LNCAP (cell line): Measurements from ENCODE around the gene TRIO.

Experiments
- CTCF ChIP-seq: fragments of 450-650 bp; IDR thresholded peaks from 2 replicates; pipeline ENCODE4 v1.5.1; 2017; ENCODE audit warnings: mild to moderate bottlenecking

Gene TRIO

GRCh38 chr5:14181299-14181968, 38.3 kb downstream of the TRIO start:
- TF ChIP-seq CTCF, result no peak

- TF ChIP-seq CTCF, result no peak
These were observed 39.6 kb downstream of the TRIO start for GRCh38 chr5:14182761-14183160.

DNA sequence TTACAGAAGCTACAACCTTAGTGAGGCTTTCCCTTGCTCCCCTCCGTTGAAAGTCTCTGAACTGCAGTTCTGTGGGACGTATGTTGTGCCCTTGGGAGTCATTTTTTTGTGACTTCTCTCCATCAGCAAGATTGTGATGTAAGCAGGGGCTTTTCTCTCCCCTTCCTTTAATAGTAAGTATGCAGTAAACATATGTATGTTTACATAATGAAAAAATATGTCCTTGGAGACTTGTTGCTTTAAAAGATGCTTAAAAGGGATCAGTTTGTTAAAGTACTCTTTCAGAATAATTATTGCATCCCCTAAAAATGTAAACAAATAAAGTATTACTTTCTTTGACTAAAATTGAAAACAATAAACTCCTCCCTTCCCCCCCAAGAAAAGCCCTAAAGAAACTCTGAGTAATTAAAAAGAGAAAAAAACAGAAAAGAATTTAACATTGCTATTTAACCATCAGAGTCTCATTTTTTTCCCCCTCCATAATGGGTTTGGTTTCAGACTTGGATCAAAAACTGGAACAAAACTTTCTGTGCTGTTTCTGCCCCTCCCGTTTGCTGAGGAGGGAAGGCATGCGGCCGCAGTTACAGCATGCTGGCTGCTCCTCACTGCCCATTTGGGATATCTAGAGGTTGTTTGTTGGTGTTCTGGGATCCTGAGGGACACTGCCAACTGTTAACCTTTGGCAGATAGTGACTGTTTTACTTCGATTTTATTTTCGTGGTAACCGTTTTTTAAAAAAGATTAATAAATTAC, 40.2 kb downstream of the TRIO start:
- no peak for TF ChIP-seq CTCF

DNA sequence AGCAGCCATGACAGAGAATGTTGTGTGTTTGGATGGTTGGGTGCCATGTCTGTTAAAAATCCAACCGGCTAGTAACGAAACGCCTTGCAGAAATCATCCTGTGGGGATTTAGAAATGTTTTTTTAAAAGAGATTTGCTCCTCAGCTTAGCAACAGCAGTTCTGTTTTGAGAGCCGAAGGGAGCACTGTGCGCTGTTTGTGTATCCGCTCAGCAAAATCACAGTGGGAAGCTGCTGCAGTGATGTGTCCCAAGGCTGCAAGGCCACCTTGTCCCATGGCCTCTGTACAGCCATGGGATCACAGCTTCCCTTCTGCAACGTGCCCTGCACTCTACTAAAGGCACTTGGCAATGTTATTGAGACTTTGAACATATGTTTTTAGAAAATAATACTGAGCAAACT, 40.9 kb downstream of the TRIO start:
- no peak for TF ChIP-seq CTCF

DNA sequence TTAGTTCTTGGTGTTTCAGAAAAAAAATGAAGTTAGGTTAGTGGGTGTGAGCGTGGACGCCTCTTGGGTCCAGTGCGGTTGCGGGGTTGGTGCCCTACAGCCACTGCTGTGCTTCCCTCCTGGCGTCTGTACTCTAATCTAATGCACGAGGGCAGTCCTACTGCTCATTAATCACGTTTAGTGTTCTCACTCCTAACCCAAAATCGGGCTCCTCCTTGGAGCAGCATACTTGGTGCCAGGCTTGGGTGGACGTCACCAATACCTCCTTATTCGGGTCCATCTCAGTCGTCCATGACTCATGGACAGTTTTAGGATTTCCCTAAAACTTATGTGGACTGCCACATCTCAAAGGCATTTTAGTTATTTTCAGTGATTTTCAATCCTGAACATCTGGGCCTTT, 41.6 kb downstream of the TRIO start:
- TF ChIP-seq CTCF, result no peak

- TF ChIP-seq CTCF, result no peak
These were observed 42.4 kb downstream of the TRIO start for GRCh38 chr5:14185326-14186058.

GRCh38 chr5:14186059-14186830, 43.1 kb downstream of the TRIO start:
- no peak for TF ChIP-seq CTCF
